Measurements from ENCODE around the gene MSH4.

DNA sequence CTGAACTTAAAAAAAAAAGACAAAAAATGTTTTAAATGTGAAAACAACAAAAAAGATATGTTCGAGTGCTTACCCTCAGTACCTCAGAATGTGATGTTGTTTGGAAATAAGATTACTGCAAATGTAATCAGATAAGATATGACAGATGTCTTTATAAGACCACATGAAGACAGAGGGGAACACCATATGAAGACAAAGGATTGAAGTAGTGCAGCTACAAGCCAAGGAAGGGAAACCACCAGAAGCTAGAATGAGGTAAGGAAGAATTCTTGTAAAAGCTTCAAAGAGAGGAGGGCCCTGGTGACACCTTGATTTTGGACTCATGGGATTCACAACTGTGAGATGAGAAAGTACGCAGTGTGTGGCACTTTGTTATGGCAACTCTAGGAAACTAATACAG is 120.2 kb downstream of the MSH4 start:
- TF ChIP-seq, protein P1, sequence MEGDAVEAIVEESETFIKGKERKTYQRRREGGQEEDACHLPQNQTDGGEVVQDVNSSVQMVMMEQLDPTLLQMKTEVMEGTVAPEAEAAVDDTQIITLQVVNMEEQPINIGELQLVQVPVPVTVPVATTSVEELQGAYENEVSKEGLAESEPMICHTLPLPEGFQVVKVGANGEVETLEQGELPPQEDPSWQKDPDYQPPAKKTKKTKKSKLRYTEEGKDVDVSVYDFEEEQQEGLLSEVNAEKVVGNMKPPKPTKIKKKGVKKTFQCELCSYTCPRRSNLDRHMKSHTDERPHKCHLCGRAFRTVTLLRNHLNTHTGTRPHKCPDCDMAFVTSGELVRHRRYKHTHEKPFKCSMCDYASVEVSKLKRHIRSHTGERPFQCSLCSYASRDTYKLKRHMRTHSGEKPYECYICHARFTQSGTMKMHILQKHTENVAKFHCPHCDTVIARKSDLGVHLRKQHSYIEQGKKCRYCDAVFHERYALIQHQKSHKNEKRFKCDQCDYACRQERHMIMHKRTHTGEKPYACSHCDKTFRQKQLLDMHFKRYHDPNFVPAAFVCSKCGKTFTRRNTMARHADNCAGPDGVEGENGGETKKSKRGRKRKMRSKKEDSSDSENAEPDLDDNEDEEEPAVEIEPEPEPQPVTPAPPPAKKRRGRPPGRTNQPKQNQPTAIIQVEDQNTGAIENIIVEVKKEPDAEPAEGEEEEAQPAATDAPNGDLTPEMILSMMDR (IDR thresholded peaks at IDR 0.05), result no peak
- no peak for TF ChIP-seq POLR2AphosphoS5 (IDR thresholded peaks at IDR 0.05; ENCODE audit: insufficient read depth in 1 of 2, low read depth in 1 of 2)
